ENCODE results near the gene XPOT. TPM values are rescaled to one million over a fixed set of nuclear protein-coding genes. Genes with fewer than 3 reads are reported as not detected.

XPOT gene
- total RNA-seq, 4 donors from 2014 or later: 54.7 to 85.5 (median 63.6) TPM

GRCh38 chr12:64407342-64408223, 3.4 kb downstream of the XPOT start:
- Histone ChIP-seq H3K36me3 (peaks cover 14 to 19% of the 10 kb centered on the region in 2 donors), H3K27me3 (no peaks in the 10 kb centered on the region), H3K27ac (peak overlapping the region in 1 of 3 donors; percentile 8), H3K9me3 (no peaks in the 10 kb centered on the region), H3K4me3 (replicated peaks in 1 of 3) (no peak overlapping the region), H3K4me1 (peaks cover 8 to 14% of the 10 kb centered on the region in 2 donors)
- TF ChIP-seq CTCF (IDR thresholded peaks at IDR 0.05) (no peak), POLR2A (IDR thresholded peaks at IDR 0.05) (no peak)
- intact Hi-C loops (cut with DNase I): no loop called here
- 82 to 88% methylated on average over 9 of the region's 9 CpGs for WGBS, 2 donors
- DNase-seq: no peak

GRCh38 chr12:64411427-64411826, 7.2 kb downstream of the XPOT start:
- intact Hi-C loops (cut with DNase I): no loop called here
- H3K27me3 ChIP-seq: no peaks in the 10 kb centered on the region
- peaks cover 4 to 6% of the 10 kb centered on the region in 2 donors for H3K4me1 ChIP-seq
- 92 to 95% methylated on average over 2 of the region's 2 CpGs for WGBS, 2 donors
- H3K36me3 ChIP-seq: peaks cover 40 to 45% of the 10 kb centered on the region in 2 donors
- DNase-seq: no peak
- no peak for TF ChIP-seq CTCF (IDR thresholded peaks at IDR 0.05)
- TF ChIP-seq POLR2A (IDR thresholded peaks at IDR 0.05): no peak
- H3K4me3 ChIP-seq (replicated peaks in 1 of 3): no peak overlapping the region
- H3K9me3 ChIP-seq: no peaks in the 10 kb centered on the region
- no peak overlapping the region for H3K27ac ChIP-seq

- no peak overlapping the region for H3K27ac ChIP-seq
- no peaks in the 10 kb centered on the region for H3K9me3 ChIP-seq
- no peak for TF ChIP-seq CTCF (IDR thresholded peaks at IDR 0.05)
- WGBS, 2 donors: 92 to 97% methylated on average over 2 of the region's 2 CpGs
- no peak for DNase-seq
- intact Hi-C loops (cut with DNase I): no loop called here
- H3K27me3 ChIP-seq: no peaks in the 10 kb centered on the region
- H3K4me3 ChIP-seq (replicated peaks in 1 of 3): no peak overlapping the region
- H3K36me3 ChIP-seq: peaks cover 50 to 56% of the 10 kb centered on the region in 2 donors
- peaks cover 4 to 6% of the 10 kb centered on the region in 2 donors for H3K4me1 ChIP-seq
Measured at GRCh38 chr12:64412459-64412858, 8.3 kb downstream of the XPOT start.

- Histone ChIP-seq H3K4me3 (replicated peaks in 1 of 3) (no peak overlapping the region), H3K36me3 (peaks cover 61 to 62% of the 10 kb centered on the region in 2 donors), H3K27ac (no peak overlapping the region), H3K4me1 (peaks cover 0 to 1% of the 10 kb centered on the region in 2 donors), H3K27me3 (no peaks in the 10 kb centered on the region), H3K9me3 (no peaks in the 10 kb centered on the region)
- no peak for DNase-seq
- intact Hi-C loops (cut with DNase I): no loop called here
- TF ChIP-seq POLR2A (IDR thresholded peaks at IDR 0.05) (no peak), CTCF (IDR thresholded peaks at IDR 0.05) (no peak)
- WGBS, 2 donors: 94 to 96% methylated on average over 2 of the region's 2 CpGs
Measured at GRCh38 chr12:64413884-64414283, 9.7 kb downstream of the XPOT start.

- Histone ChIP-seq H3K27ac (no peak overlapping the region), H3K36me3 (peaks cover 70 to 74% of the 10 kb centered on the region in 2 donors), H3K4me3 (replicated peaks in 1 of 3) (no peak overlapping the region), H3K27me3 (no peaks in the 10 kb centered on the region), H3K4me1 (no peaks in the 10 kb centered on the region), H3K9me3 (no peaks in the 10 kb centered on the region)
- TF ChIP-seq CTCF (IDR thresholded peaks at IDR 0.05) (no peak), POLR2A (IDR thresholded peaks at IDR 0.05) (no peak)
- DNase-seq: no peak
- intact Hi-C loops (cut with DNase I): no loop called here
Measured at GRCh38 chr12:64418209-64418608, 14.0 kb downstream of the XPOT start.

Measured in thyroid gland (tissue), 4 donors.